Measurements from ENCODE around the gene CCDC201. TPM values are rescaled to one million over a fixed set of nuclear protein-coding genes. Genes with fewer than 3 reads are reported as not detected.
"Not testable (repeated sequence)": the region's sequence is repeated elsewhere in the genome, so short reads cannot be mapped to it uniquely, and the experiment has no call there.

The CCDC201 gene
- total RNA-seq, 4 donors from 2014 or later: not detected

DNA sequence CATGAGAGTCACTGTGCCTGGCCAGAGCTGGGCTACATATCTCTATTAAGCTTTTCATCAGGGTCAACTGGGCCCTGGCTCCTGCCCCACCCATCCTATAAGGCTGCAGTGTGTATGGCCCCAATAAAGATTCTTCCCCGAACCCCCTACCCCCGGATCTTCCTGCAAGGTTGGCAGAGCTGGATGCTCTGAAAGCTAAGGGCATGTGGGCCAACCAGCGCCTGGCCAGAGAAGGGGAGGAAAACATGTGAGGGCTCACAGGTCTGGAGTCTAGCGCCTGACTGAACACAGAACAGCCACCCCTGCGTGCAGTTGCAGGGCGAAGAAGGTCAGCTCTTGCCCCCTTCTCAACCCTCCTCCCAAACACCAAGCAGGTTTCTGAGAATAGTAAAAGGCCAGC is 24.1 kb downstream of the CCDC201 start:
- not testable (repeated sequence) for ATAC-seq, H3K36me3 ChIP-seq, H3K9me3 ChIP-seq, H3K4me3 ChIP-seq, H3K4me1 ChIP-seq, H3K27ac ChIP-seq
- peaks cover 24% of the 10 kb centered on the region for H3K27me3 ChIP-seq
- 90 to 100% methylated on average over 1 to 2 of the region's 6 CpGs for WGBS, 2 donors (ENCODE audit: low coverage in 1 of 2)

DNA sequence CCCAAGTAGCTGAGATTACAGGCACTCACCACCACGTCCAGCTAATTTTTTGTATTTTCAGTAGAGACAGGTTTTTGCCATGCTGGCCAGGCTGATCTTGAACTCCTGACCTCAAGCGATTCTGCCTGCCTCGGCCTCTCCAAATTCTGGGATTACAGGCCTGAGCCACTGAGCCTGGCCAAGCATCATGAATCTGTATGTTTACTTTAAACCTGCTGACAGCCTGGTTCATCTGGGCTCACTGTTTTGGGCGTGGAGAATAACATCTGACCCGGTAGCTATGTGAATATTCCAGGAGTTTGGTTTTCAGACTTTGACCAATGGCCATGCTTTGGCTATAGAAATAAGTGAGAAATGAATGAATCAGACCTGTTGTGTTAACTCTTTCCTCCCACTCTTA is 26.3 kb downstream of the CCDC201 start:
- not testable (repeated sequence) for H3K27ac ChIP-seq, H3K4me1 ChIP-seq, H3K4me3 ChIP-seq, H3K36me3 ChIP-seq, ATAC-seq, H3K27me3 ChIP-seq, H3K9me3 ChIP-seq
- WGBS, 2 donors (ENCODE audit: low coverage in 1 of 2): 33 to 49% methylated on average over 4 of the region's 5 CpGs

DNA sequence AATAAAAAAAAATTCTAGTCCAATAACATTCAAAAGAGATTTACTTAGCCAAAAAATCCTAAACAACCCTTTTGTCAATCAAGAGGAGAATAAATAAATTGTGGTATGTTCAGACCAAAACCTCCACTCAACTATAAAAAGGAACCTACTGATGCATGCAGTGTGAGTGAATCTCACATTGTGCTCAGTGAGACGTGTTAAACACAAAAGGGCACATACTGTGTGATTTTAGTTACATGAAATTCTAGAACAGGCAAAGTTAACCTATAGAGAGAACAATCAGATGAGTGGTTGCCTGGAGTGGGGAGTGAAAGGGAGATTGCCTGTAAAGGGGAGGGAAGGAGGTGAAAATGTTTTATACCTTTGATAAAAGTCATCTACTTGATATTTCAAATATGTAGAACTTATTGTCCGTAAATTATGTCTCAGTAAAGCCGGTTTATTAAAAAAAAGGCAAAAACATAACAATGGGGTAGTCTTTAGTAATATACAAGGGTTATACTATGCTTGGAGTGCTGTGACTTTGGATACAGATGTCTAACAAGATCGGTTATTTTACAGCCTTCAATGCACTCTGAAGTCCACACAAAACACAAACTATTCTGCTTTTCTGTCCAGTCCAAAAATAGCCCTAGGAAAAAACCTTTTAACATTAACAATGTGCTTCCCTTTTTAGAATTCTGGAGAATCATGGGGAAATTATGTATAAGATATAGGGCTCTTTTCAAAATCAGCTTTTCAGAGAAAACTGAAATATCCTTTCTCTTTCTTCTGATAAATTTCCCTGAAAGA is 30.8 kb downstream of the CCDC201 start:
- WGBS, 2 donors (ENCODE audit: low coverage in 1 of 2): 37 to 44% methylated on average over 4 of the region's 4 CpGs
- not testable (repeated sequence) for H3K4me1 ChIP-seq, H3K9me3 ChIP-seq, H3K27me3 ChIP-seq, H3K4me3 ChIP-seq, H3K27ac ChIP-seq, H3K36me3 ChIP-seq, ATAC-seq

DNA sequence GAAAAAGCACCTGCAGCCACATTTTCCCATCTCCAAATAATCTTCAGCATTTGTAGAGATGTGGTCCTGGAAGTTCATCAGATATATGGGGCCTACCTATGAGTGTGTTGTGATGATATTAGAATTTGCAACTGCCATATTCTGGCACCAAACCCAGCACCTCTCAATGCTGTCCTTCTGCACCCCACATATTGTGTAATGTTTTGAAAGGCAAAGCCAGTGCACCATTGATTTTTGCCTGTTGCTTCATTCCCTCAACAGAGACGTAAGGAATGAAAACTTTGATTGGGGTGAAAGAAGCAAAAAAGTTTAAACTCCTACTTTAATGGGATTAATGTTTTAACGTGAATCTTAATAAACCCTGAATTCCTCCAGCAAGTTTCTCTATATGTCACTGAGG is 34.0 kb downstream of the CCDC201 start:
- ATAC-seq, H3K4me1 ChIP-seq, H3K36me3 ChIP-seq, H3K4me3 ChIP-seq, H3K9me3 ChIP-seq, H3K27me3 ChIP-seq, H3K27ac ChIP-seq: not testable (repeated sequence)
- 39 to 86% methylated on average over 1 to 2 of the region's 2 CpGs for WGBS, 2 donors (ENCODE audit: low coverage in 1 of 2)

DNA sequence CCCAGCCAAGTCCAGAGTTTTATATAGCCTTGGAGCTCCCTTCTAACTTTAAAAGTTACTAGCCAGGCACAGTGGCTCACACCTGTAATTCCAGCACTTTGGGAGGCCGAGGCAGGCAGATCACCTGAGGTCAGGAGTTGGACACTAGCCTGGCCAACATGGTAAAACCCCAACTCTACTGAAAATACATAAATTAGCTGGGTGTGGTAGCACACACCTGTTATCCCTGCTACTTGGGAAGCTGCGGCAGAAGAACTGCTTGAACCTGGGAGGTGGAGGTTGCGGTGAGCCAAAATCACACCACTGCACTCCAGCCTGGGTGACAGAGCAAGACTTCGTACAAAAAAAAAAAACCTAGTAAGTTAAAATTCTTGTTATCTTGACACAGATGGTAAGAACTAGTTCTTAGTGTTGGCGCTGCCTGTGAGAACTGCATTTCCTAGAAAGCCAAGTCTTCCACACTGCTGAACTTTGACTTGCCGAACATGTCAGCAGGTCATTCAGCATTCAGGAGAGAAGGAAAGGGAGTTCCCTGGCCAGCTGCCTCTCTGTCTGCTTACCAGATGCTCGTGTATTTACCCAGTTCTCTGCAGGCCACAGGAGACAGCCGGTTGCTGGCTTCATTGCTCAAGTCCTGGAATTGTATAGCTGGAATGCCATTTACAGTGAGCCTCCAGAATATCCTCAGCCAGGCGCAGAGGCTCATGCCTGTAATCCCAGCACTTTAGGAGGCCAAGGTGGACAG is 40.3 kb downstream of the CCDC201 start:
- not testable (repeated sequence) for H3K4me3 ChIP-seq, H3K27ac ChIP-seq, H3K4me1 ChIP-seq, ATAC-seq, H3K9me3 ChIP-seq, H3K36me3 ChIP-seq, H3K27me3 ChIP-seq
- WGBS, 2 donors (ENCODE audit: low coverage in 1 of 2): 35 to 59% methylated on average over 4 to 7 of the region's 9 CpGs

DNA sequence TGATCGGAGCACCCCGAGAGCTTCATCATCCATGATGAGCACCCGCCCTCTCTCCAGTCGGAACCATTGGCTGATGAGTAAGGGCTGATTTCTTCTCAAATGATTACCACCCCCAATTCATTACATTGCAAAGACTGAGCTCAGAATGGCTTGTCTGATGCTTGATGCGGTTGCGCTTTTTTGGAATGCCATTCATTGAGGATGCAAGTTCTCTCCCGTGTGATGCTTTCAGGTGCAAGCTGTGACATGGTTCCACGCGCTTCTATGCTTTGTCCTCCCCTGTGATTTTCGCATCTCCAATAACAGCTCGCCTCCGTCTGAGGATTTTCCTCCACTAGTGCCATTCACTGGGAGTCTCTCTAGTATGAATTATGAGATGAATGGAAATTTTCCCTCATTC is 43.0 kb downstream of the CCDC201 start:
- H3K27ac ChIP-seq, H3K27me3 ChIP-seq, ATAC-seq, H3K36me3 ChIP-seq, H3K4me3 ChIP-seq, H3K9me3 ChIP-seq, H3K4me1 ChIP-seq: not testable (repeated sequence)
- WGBS, 2 donors (ENCODE audit: low coverage in 1 of 2): 84 to 88% methylated on average over 6 to 9 of the region's 12 CpGs

GRCh38 chr7:45827731-45828130 is 45.2 kb downstream of the CCDC201 start:
- H3K9me3 ChIP-seq, H3K27ac ChIP-seq, ATAC-seq, H3K4me1 ChIP-seq, H3K36me3 ChIP-seq, H3K4me3 ChIP-seq, H3K27me3 ChIP-seq: not testable (repeated sequence)
- 86 to 100% methylated on average over 1 to 5 of the region's 13 CpGs for WGBS, 2 donors (ENCODE audit: low coverage in 1 of 2)

- H3K27ac ChIP-seq, H3K4me3 ChIP-seq, H3K27me3 ChIP-seq, H3K9me3 ChIP-seq, H3K4me1 ChIP-seq, H3K36me3 ChIP-seq, ATAC-seq: not testable (repeated sequence)
- 93% methylated on average over 3 of the region's 3 CpGs; no CpG with 5 or more reads in 1 of the 2 donors for WGBS, 2 donors (ENCODE audit: low coverage in 1 of 2)
These were observed 46.3 kb downstream of the CCDC201 start for GRCh38 chr7:45826550-45826949.

- not testable (repeated sequence) for H3K4me1 ChIP-seq, ATAC-seq, H3K27me3 ChIP-seq, H3K36me3 ChIP-seq, H3K4me3 ChIP-seq, H3K9me3 ChIP-seq, H3K27ac ChIP-seq
- 96% methylated on average over 4 of the region's 12 CpGs; no CpG with 5 or more reads in 1 of the 2 donors for WGBS, 2 donors (ENCODE audit: low coverage in 1 of 2)
These were observed 54.1 kb downstream of the CCDC201 start for GRCh38 chr7:45818763-45819162.

GRCh38 chr7:45817913-45818312 is 55.0 kb downstream of the CCDC201 start:
- not testable (repeated sequence) for ATAC-seq, H3K4me1 ChIP-seq, H3K36me3 ChIP-seq, H3K9me3 ChIP-seq, H3K27me3 ChIP-seq, H3K27ac ChIP-seq, H3K4me3 ChIP-seq
- WGBS, 2 donors (ENCODE audit: low coverage in 1 of 2): 100% methylated on average over 1 of the region's 12 CpGs; no CpG with 5 or more reads in 1 of the 2 donors

GRCh38 chr7:45817016-45817415 is 55.9 kb downstream of the CCDC201 start:
- not testable (repeated sequence) for H3K4me1 ChIP-seq, H3K9me3 ChIP-seq, ATAC-seq, H3K27me3 ChIP-seq, H3K36me3 ChIP-seq, H3K4me3 ChIP-seq, H3K27ac ChIP-seq
- WGBS, 2 donors (ENCODE audit: low coverage in 1 of 2): 20 to 92% methylated on average over 1 to 2 of the region's 8 CpGs

DNA sequence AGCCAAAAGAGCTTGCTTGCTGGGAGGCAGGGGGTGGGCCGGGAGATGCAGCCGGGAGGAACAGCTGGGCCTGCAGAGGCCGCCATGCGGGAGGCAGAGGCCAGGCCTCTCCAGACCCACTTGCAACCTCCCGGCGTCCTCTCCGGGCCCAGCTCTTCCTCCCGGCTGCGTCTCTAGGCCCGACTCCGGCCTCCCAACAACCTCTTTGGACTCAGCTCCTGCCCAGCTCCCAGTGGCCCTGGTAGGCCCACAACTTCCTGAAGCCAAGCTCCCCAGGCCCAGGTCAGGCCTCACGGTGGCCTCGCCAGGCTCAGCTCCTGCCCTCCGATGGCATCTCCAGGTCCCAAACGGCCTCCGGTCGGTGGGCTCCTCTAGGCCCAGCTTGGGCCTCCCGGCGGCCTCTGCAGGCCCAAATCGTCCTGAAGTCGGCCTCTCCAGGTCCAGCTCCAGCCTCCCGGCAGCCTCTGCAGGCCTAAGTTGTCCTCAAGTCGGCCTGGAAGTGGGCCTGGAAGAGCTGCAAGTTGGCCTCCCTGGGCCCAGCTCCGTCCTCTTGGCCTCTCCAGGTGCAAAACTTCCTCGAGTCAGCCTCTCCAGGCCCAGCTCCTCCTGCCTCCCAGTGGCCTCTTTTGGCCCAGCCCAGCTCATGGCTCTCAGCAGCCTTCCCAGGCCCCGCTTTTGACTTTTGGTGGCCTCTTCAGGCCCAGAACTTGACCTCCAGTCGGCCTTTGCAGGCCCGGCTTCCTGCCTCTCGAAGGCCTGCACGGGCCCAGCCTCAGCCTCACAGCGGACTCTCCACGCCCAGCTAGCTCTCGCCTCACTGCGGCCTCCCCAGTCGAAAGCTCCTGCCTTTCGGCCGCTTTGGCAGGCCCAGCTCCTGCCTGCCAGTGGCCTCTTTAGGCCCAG is 58.4 kb downstream of the CCDC201 start:
- H3K27ac ChIP-seq, H3K9me3 ChIP-seq, H3K4me1 ChIP-seq, H3K4me3 ChIP-seq, H3K36me3 ChIP-seq, H3K27me3 ChIP-seq, ATAC-seq: not testable (repeated sequence)
- 85% methylated on average over 11 of the region's 37 CpGs; no CpG with 5 or more reads in 1 of the 2 donors for WGBS, 2 donors (ENCODE audit: low coverage in 1 of 2)

- not testable (repeated sequence) for H3K4me3 ChIP-seq, ATAC-seq
These were observed 59.1 kb downstream of the CCDC201 start for GRCh38 chr7:45813771-45814170.

More at GRCh38 chr7:45813771-45814170, 59.1 kb downstream of the CCDC201 start:
- 83% methylated on average over 2 of the region's 18 CpGs; no CpG with 5 or more reads in 1 of the 2 donors for WGBS, 2 donors (ENCODE audit: low coverage in 1 of 2)
- not testable (repeated sequence) for H3K27me3 ChIP-seq, H3K27ac ChIP-seq, H3K36me3 ChIP-seq, H3K9me3 ChIP-seq, H3K4me1 ChIP-seq
